ENCODE data around the gene POLA2. TPM values are rescaled to one million over a fixed set of nuclear protein-coding genes. Genes with fewer than 3 reads are reported as not detected.

The POLA2 gene
- total and polyA plus RNA-seq, 4 donors, result 3.0 to 9.2 (median 3.8) TPM

- ATAC-seq (ENCODE audit: low FRiP score) (no peak), DNase-seq (peak in 1 of 2 donors; percentile 67)
- H3K4me3 ChIP-seq (ENCODE audit: low read length in 2 of 2), result no peak overlapping the region
- no peaks in the 10 kb centered on the region for H3K36me3 ChIP-seq (ENCODE audit: control insufficient read depth in 1 of 2, insufficient read depth in 2 of 2, low read length in 1 of 2)
- intact Hi-C loops (cut with DNase I), result no loop called here
- H3K27ac ChIP-seq (ENCODE audit: low read depth in 1 of 2, low read length in 2 of 2), result no peak overlapping the region
- H3K9me3 ChIP-seq (ENCODE audit: control insufficient read depth, low read length), result no peaks in the 10 kb centered on the region
- no peaks in the 10 kb centered on the region for H3K4me1 ChIP-seq (ENCODE audit: control insufficient read depth in 1 of 2, insufficient read depth in 2 of 2, low read length in 2 of 2)
- no peaks in the 10 kb centered on the region for H3K27me3 ChIP-seq (ENCODE audit: control insufficient read depth in 1 of 2, insufficient read depth in 2 of 2, low read length in 1 of 2)
- 93 to 94% methylated on average over 12 of the region's 12 CpGs for WGBS, 2 donors
Measured at GRCh38 chr11:65297026-65297672, 35.4 kb downstream of the POLA2 start.

DNA sequence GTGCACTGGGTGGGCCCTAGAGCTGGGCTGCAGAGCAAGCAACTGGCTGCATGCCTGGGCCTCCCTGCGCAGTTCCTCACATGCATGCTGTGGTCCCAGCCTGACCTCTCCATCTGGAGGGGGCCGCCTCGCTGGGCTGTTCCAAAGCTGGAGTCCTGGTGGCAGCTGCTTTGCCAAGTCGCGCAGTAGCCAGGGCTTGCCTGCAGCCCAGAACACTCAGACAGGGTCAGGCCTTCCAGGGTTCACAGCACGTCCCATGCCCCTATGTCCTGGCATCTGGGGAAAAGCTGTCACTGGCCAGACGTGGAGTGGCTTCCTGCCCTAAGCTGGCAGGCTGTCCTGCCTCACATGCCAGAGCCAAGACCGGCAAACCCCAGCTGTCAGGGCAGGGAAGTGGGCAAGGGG is 36.4 kb downstream of the POLA2 start:
- intact Hi-C loops (cut with DNase I), result no loop called here
- DNase-seq, result peak; percentile 82 to 86

DNA sequence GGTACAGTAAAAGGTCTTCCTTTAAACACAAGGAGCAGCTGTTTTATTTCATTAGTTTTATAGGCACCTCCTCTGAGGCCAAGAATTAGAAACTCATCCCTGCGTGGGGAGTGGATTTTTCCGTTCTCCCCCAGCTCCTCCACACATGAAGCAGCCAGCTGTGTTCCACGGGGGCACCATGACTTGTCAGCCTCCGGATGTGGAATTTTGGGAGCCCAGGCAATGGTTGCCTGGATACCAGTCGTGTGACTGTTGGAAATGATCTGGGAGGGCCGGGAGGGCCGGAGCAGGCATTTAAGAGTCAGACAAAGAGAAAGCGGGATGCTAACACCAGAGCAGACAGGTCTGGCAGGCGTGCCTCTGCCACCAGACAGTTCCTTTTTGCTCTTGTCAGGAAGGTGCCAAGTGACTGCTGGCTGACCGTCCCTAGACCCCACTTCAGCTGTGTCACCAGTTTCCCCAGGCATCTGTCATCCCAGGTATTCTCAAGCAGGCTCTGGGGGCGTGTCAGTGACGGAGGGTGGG is 37.0 kb downstream of the POLA2 start:
- no peak overlapping the region for H3K4me3 ChIP-seq (ENCODE audit: low read length in 2 of 2)
- peak overlapping the region in 1 of 2 donors; percentile 28 for H3K27ac ChIP-seq (ENCODE audit: low read depth in 1 of 2, low read length in 2 of 2)
- H3K27me3 ChIP-seq (ENCODE audit: control insufficient read depth in 1 of 2, insufficient read depth in 2 of 2, low read length in 1 of 2), result no peaks in the 10 kb centered on the region
- ATAC-seq (ENCODE audit: low FRiP score), result peak; percentile 67
- H3K4me1 ChIP-seq (ENCODE audit: control insufficient read depth in 1 of 2, insufficient read depth in 2 of 2, low read length in 2 of 2), result no peaks in the 10 kb centered on the region
- WGBS, 2 donors, result 31 to 34% methylated on average over 12 of the region's 12 CpGs
- peak; percentile 75 to 80 for DNase-seq
- intact Hi-C loops (cut with DNase I), result no loop called here
- no peaks in the 10 kb centered on the region for H3K9me3 ChIP-seq (ENCODE audit: control insufficient read depth, low read length)
- no peaks in the 10 kb centered on the region for H3K36me3 ChIP-seq (ENCODE audit: control insufficient read depth in 1 of 2, insufficient read depth in 2 of 2, low read length in 1 of 2)

More for the DNA sequence above, 36.4 kb downstream of the POLA2 start:
- 9 to 13% methylated on average over 8 of the region's 8 CpGs for WGBS, 2 donors
- H3K9me3 ChIP-seq (ENCODE audit: control insufficient read depth, low read length), result no peaks in the 10 kb centered on the region
- no peaks in the 10 kb centered on the region for H3K36me3 ChIP-seq (ENCODE audit: control insufficient read depth in 1 of 2, insufficient read depth in 2 of 2, low read length in 1 of 2)
- H3K27ac ChIP-seq (ENCODE audit: low read depth in 1 of 2, low read length in 2 of 2), result peak overlapping the region in 1 of 2 donors; percentile 28
- H3K4me1 ChIP-seq (ENCODE audit: control insufficient read depth in 1 of 2, insufficient read depth in 2 of 2, low read length in 2 of 2), result no peaks in the 10 kb centered on the region
- no peak overlapping the region for H3K4me3 ChIP-seq (ENCODE audit: low read length in 2 of 2)
- no peaks in the 10 kb centered on the region for H3K27me3 ChIP-seq (ENCODE audit: control insufficient read depth in 1 of 2, insufficient read depth in 2 of 2, low read length in 1 of 2)
- peak; percentile 86 for ATAC-seq (ENCODE audit: low FRiP score)

- Histone ChIP-seq H3K27ac (ENCODE audit: low read depth in 1 of 2, low read length in 2 of 2) (no peak overlapping the region), H3K27me3 (ENCODE audit: control insufficient read depth in 1 of 2, insufficient read depth in 2 of 2, low read length in 1 of 2) (no peaks in the 10 kb centered on the region), H3K36me3 (ENCODE audit: control insufficient read depth in 1 of 2, insufficient read depth in 2 of 2, low read length in 1 of 2) (no peaks in the 10 kb centered on the region), H3K9me3 (ENCODE audit: control insufficient read depth, low read length) (no peaks in the 10 kb centered on the region), H3K4me3 (ENCODE audit: low read length in 2 of 2) (no peak overlapping the region), H3K4me1 (ENCODE audit: control insufficient read depth in 1 of 2, insufficient read depth in 2 of 2, low read length in 2 of 2) (no peaks in the 10 kb centered on the region)
- DNase-seq (peak in 1 of 2 donors; percentile 63), ATAC-seq (ENCODE audit: low FRiP score) (no peak)
- intact Hi-C loops (cut with DNase I), result no loop called here
- WGBS, 2 donors, result 94% methylated on average over 17 of the region's 17 CpGs
Measured at GRCh38 chr11:65300621-65301275, 39.0 kb downstream of the POLA2 start.

- H3K27me3 ChIP-seq (ENCODE audit: control insufficient read depth in 1 of 2, insufficient read depth in 2 of 2, low read length in 1 of 2), result no peaks in the 10 kb centered on the region
- 82 to 86% methylated on average over 12 of the region's 12 CpGs for WGBS, 2 donors
- H3K36me3 ChIP-seq (ENCODE audit: control insufficient read depth in 1 of 2, insufficient read depth in 2 of 2, low read length in 1 of 2), result no peaks in the 10 kb centered on the region
- no peak overlapping the region for H3K27ac ChIP-seq (ENCODE audit: low read depth in 1 of 2, low read length in 2 of 2)
- intact Hi-C loops (cut with DNase I), result no loop called here
- ATAC-seq (ENCODE audit: low FRiP score), result no peak
- H3K4me3 ChIP-seq (ENCODE audit: low read length in 2 of 2), result no peak overlapping the region
- no peaks in the 10 kb centered on the region for H3K4me1 ChIP-seq (ENCODE audit: control insufficient read depth in 1 of 2, insufficient read depth in 2 of 2, low read length in 2 of 2)
- DNase-seq, result no peak
- H3K9me3 ChIP-seq (ENCODE audit: control insufficient read depth, low read length), result no peaks in the 10 kb centered on the region
Measured at GRCh38 chr11:65301491-65302329, 39.9 kb downstream of the POLA2 start.

DNA sequence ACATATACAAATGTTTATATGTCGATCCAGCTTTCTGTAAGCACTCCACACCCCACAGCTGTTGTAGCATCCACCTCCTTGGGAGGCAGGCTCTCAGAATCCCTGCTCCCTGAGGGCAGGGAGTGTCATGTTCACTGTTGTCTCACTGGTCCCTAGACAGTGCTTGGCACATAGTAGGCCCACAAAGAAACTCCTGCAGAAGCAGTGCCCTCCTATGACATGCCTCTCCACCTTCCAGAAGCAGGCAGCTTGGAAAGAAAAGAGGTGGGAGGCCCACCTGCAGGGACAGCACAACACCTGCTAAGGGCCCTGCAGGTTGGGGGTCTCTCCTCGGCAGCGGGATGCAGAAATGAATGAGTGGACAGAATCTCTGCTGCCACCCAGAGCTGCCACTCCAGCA is 41.8 kb downstream of the POLA2 start:
- 93 to 100% methylated on average over 3 of the region's 3 CpGs for WGBS, 2 donors
- no peaks in the 10 kb centered on the region for H3K9me3 ChIP-seq (ENCODE audit: control insufficient read depth, low read length)
- no peak overlapping the region for H3K4me3 ChIP-seq (ENCODE audit: low read length in 2 of 2)
- intact Hi-C loops (cut with DNase I), result no loop called here
- no peak for DNase-seq
- no peak for ATAC-seq (ENCODE audit: low FRiP score)
- H3K36me3 ChIP-seq (ENCODE audit: control insufficient read depth in 1 of 2, insufficient read depth in 2 of 2, low read length in 1 of 2), result no peaks in the 10 kb centered on the region
- H3K4me1 ChIP-seq (ENCODE audit: control insufficient read depth in 1 of 2, insufficient read depth in 2 of 2, low read length in 2 of 2), result no peaks in the 10 kb centered on the region
- no peak overlapping the region for H3K27ac ChIP-seq (ENCODE audit: low read depth in 1 of 2, low read length in 2 of 2)
- no peaks in the 10 kb centered on the region for H3K27me3 ChIP-seq (ENCODE audit: control insufficient read depth in 1 of 2, insufficient read depth in 2 of 2, low read length in 1 of 2)

- Histone ChIP-seq H3K27me3 (ENCODE audit: control insufficient read depth in 1 of 2, insufficient read depth in 2 of 2, low read length in 1 of 2) (no peaks in the 10 kb centered on the region), H3K9me3 (ENCODE audit: control insufficient read depth, low read length) (no peaks in the 10 kb centered on the region), H3K36me3 (ENCODE audit: control insufficient read depth in 1 of 2, insufficient read depth in 2 of 2, low read length in 1 of 2) (no peaks in the 10 kb centered on the region), H3K4me3 (ENCODE audit: low read length in 2 of 2) (no peak overlapping the region), H3K27ac (ENCODE audit: low read depth in 1 of 2, low read length in 2 of 2) (no peak overlapping the region), H3K4me1 (ENCODE audit: control insufficient read depth in 1 of 2, insufficient read depth in 2 of 2, low read length in 2 of 2) (no peaks in the 10 kb centered on the region)
- 94 to 97% methylated on average over 4 of the region's 4 CpGs for WGBS, 2 donors
- intact Hi-C loops (cut with DNase I), result no loop called here
- DNase-seq (no peak), ATAC-seq (ENCODE audit: low FRiP score) (no peak)
Measured at GRCh38 chr11:65304110-65304509, 42.3 kb downstream of the POLA2 start.

DNA sequence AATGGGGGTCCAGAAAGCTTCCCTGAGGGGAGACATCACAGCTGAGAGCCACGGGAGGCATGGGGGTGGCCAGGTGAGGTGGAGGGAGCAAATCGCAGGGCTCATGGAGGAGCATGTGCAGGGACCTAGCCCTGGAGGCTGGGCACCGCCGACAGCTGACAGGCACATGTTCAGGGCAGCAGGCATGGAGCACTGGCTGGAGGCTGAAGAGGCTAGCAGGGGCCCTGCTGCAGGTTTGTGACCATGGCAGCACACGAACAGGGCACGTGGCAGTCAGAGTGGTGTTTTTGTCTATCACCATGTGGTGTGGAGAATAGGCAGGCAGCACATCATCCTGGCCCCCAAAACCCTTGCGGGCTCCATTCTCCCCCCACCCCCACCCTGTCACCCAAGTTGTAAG is 42.9 kb downstream of the POLA2 start:
- 96 to 97% methylated on average over 7 of the region's 7 CpGs for WGBS, 2 donors
- ATAC-seq (ENCODE audit: low FRiP score) (no peak), DNase-seq (no peak)
- Histone ChIP-seq H3K4me3 (ENCODE audit: low read length in 2 of 2) (no peak overlapping the region), H3K9me3 (ENCODE audit: control insufficient read depth, low read length) (no peaks in the 10 kb centered on the region), H3K36me3 (ENCODE audit: control insufficient read depth in 1 of 2, insufficient read depth in 2 of 2, low read length in 1 of 2) (no peaks in the 10 kb centered on the region), H3K27ac (ENCODE audit: low read depth in 1 of 2, low read length in 2 of 2) (no peak overlapping the region), H3K27me3 (ENCODE audit: control insufficient read depth in 1 of 2, insufficient read depth in 2 of 2, low read length in 1 of 2) (no peaks in the 10 kb centered on the region), H3K4me1 (ENCODE audit: control insufficient read depth in 1 of 2, insufficient read depth in 2 of 2, low read length in 2 of 2) (no peaks in the 10 kb centered on the region)
- intact Hi-C loops (cut with DNase I), result no loop called here

Measured in aorta (tissue), 5 donors.